Stimulated activated CD4-positive, alpha-beta T cell treated with anti-CD3 and anti-CD28 coated beads, Interleukin-15, amount 100 ng/mL, for 1 hour (primary cell): ENCODE measurements around the gene RBM26.

Source experiments
- DNase-seq, 2 donors: peaks; one replicate each; pipeline ENCODE4 v3.0.0-alpha.2; 2020; ENCODE audit warnings: low read depth in 1 of 2, low spot score in 1 of 2

The RBM26 gene

DNA sequence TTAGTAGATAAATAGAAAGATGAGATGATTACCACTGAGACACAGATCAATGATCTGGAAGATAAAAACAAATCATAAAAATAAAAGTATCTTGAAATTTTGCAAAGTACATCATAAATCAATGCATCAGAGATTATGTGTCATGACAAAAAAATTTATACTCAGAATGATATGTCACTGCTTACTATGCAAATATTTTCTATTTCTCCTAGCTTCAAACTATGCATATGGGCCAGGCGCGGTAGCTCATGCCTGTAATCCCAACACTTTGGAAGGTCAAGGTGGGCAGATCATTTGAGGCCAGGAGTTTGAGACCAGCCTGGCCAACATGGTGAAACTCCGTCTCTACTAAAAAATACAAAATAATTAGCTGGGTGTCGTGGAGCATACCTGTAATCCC, 17.3 kb upstream of the RBM26 start:
- no peak for DNase-seq

DNA sequence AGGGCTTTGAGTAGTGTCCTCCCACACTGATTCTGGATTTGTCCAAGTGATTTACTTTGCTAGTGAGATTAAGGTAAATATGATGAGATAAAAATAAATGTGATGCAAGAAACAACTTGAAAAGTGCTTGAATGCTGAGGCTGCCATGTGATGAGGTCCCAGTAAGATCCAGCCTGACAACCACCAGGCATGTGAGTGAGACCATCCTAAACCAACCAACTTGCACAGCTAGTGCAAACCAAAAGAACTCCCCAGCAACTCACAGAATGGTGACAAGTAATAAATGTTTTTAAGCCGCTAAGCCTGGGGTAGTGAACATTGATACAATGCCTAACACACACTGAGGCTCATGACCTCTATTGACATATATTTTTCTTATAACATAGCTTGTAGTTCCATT, 13.3 kb upstream of the RBM26 start:
- no peak for DNase-seq

- DNase-seq = no peak
Measured at GRCh38 chr13:79417741-79418140, 11.7 kb upstream of the RBM26 start.

- no peak for DNase-seq
Measured at GRCh38 chr13:79413521-79413920, 7.5 kb upstream of the RBM26 start.

- no peak for DNase-seq
Measured at GRCh38 chr13:79409828-79410227, 3.8 kb upstream of the RBM26 start.

DNA sequence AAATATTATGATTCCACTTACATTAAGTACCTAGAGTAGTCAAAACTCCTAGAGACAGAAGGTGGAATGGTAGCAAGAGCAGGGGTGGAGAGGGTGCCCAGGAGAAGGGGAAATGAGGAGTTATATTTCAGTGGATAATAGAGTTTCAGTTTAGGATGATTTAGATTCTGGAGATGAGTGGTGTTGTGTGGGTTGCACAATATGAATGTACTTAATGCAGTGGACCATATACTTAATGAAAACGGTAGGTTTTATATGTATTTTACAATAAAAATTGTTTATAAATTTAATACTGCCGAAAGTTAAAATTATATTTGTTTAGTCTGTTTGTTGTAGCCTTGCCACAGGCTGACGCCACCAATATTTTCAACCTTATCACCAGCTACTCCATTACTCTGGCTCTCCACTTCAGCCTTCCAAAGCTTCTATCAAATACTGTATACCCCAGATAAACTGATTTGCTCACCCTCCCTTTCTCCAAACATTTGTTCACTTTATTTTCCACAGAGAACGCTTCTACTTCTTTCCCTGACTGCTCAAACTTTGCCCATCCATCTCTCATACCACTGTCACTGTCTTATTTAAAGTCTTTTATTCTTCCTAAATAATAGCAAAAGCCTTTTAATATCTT, 1.4 kb upstream of the RBM26 start:
- no peak for DNase-seq

- no peak for DNase-seq
Measured at GRCh38 chr13:79406597-79406908, 498 bp upstream of the RBM26 start.

GRCh38 chr13:79405501-79405830, 589 bp downstream of the RBM26 start:
- no peak for DNase-seq

GRCh38 chr13:79404985-79405384, 1.1 kb downstream of the RBM26 start:
- no peak for DNase-seq

- DNase-seq = no peak
Measured at GRCh38 chr13:79404361-79404760, 1.7 kb downstream of the RBM26 start.

- DNase-seq = no peak
Measured at GRCh38 chr13:79403113-79403512, 2.9 kb downstream of the RBM26 start.

DNA sequence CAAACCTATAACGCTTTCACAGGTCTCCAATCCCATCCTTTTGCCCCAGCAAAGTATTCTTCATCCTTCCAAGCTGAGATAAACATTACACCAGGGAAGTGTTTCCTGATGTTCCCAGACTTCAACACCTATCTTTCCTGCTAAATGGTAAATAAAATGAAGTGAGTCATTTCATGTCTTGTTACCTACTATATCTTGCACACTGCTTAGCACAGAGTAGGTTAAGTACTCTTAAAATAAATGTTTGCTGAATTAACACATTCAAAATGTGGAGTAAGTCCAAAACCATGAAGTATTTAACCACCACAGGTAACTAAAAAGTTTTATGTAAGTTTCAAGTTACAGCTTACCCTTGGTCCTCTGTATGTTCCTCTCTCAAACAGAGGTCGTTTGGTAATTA, 3.4 kb downstream of the RBM26 start:
- DNase-seq = no peak

GRCh38 chr13:79402074-79402635, 3.9 kb downstream of the RBM26 start:
- no peak for DNase-seq

DNA sequence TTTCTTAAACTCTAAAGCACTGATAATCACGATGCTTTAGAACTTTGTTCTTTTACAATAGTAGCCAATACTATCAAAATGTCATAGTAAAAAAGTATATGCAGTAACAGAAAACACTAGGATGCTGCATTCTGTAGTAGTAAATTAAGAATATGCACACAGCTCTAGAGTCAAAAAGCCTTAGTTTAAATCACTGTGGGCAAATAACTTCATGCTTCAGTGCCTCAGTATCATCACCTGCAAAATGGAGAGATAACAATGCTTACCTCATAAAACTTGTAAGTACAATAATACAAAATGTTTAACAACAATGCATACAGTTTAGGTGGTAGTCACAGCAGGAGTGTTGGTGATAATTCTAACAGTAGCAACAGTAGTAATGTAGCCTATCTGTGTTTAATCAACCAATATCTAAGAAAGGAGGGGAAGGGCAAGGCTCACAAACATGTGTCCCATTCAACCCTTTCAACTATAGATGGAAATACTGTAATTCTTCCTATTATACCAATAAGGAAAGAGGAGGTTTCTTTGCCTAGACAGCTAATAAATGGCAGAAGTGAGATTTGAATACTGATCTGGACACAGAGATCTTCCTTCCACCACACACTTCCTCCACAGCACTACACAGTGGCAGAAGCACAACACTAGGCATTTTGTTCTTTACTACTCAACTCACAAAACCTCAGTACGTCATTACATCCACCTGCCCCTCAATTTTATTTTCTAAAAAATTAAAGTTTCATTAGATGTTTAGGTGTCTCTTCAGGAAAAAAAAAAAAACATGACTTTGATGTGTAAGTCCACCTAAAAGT, 4.6 kb downstream of the RBM26 start:
- no peak for DNase-seq

GRCh38 chr13:79398915-79399314, 7.1 kb downstream of the RBM26 start:
- DNase-seq = no peak

- DNase-seq = no peak
Measured at GRCh38 chr13:79398127-79398526, 7.9 kb downstream of the RBM26 start.

GRCh38 chr13:79395881-79396280, 10.2 kb downstream of the RBM26 start:
- no peak for DNase-seq

- no peak for DNase-seq
Measured at GRCh38 chr13:79393564-79394249, 12.3 kb downstream of the RBM26 start.

DNA sequence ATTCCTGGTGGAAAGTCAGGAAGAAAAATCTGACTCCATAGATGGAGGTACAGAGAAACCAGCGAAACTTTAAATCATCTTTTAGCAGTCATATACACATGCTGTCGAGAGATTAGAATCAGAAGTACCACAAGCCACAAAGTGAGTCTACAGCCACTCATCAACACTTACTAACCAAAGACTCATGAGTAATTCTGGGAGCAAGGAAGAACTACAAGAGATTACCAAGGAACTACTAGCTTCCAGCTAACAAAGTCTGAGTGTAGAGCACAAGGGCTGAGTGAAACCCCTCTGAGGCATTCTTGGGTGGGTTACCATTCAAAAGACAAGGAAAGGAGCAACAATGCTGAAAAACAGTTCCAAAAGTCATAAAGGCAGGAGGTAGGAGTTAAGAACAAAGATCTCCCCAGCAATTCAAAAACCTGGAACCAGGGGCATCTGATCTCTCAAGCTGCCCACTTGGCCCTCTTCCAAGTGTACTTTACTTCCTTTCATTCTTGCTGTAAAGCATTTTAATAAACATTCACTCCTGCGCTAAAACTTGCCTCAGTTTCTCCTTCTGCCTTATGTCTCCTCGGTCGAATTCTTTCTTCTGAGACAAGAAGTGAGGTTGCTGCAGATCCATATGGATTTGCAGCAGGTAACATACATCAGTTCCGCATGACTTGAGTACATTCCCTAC, 13.0 kb downstream of the RBM26 start:
- no peak for DNase-seq

DNA sequence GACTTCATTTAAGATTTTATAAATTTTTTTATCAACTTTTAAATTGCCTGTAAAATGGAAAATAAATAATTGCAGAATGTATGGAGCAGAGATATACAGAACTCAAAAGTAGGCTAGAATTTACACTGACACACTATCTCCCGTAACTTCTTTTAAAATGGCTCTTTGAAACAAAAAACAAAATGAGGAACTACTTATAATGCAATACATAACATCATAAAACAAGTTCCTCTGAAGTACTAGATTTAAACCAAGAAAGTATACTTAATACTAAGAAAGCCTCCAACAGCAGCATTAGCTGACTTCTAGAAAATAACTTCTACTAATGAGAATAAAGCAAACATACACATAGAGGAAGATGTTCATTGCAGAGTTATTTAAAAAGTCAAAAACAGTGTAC, 17.0 kb downstream of the RBM26 start:
- DNase-seq = no peak

GRCh38 chr13:79387853-79388252, 18.2 kb downstream of the RBM26 start:
- no peak for DNase-seq
